K562 (cell line): ENCODE results near the gene DIAPH1. TPM values are rescaled to one million over a fixed set of nuclear protein-coding genes. Genes with fewer than 3 reads are reported as not detected.

ENCODE experiments used
- ATAC-seq: fragments of 200-7000 bp; cut with Tn5 transposase; 3 replicates; pipeline ENCODE4 v1.9.1; 2020; ENCODE audit warnings: moderate library complexity
- BruUV-seq: library from RNA; stranded (reverse); fragments of 400-500 nt; replicated peaks from 2 replicates; lab custom pipeline; 2021; lab: Mats Ljungman, UMichigan
- CTCF ChIA-PET: fragments of 300-600 bp; formaldehyde crosslinking; extraction: SDS; loops from one replicate; lab custom pipeline; 2021; ENCODE audit warnings: low intra/inter-chr PET ratio; lab: Yijun Ruan, JAX
- POLR2A ChIA-PET: fragments of 300-600, 350-650 bp; sonication (Branson Sonifier 250); formaldehyde crosslinking; extraction: SDS; loops from one replicate; lab custom pipeline; 2021; ENCODE audit warnings: antibody characterized with exemption, inconsistent platforms; lab: Yijun Ruan, JAX
- DNase-seq, 4 experiments: peaks; one replicate each; pipeline versions ENCODE4 v3.0.0 to v3.0.0-alpha.2; 2011 to 2018; ENCODE audit warnings: low spot score in 3 of 4, mixed read lengths in 3 of 4; ENCODE audit errors: extremely low read depth in 1 of 4
- FAIRE-seq: peaks from 2 replicates; lab custom pipeline; 2011; peaks lifted over from hg19 to GRCh38; lab: Jason Lieb, UNC
- H2AFZ ChIP-seq: 2 replicates; pipeline ENCODE4 v1.6.0; 2011; ENCODE audit warnings: low read depth, low read length, control low read depth, inconsistent platforms
- H3K27ac ChIP-seq: fragments of 200-600 bp; 3 replicates; pipeline ENCODE4 v1.8.0; 2011; ENCODE audit warnings: low read depth, mild to moderate bottlenecking, control low read depth, inconsistent platforms, low read length, moderate library complexity, mixed read lengths; ENCODE audit errors: extremely low read depth
- H3K27me3 ChIP-seq, 2 experiments: fragments of 300-600 bp in 1 of 2; 2 replicates in 1 of 2; 3 replicates in 1 of 2; pipeline versions ENCODE4 v1.6.0 to v1.8.0; 2011; ENCODE audit warnings: inconsistent platforms in 2 of 2, low read length in 2 of 2, mild to moderate bottlenecking in 1 of 2, mixed read lengths in 1 of 2, moderate library complexity in 1 of 2; ENCODE audit not compliant: control insufficient read depth in 2 of 2, insufficient read depth in 2 of 2
- H3K36me3 ChIP-seq: fragments of 300-600 bp; 3 replicates; pipeline ENCODE4 v1.8.0; 2011; ENCODE audit warnings: mild to moderate bottlenecking, low read length, inconsistent platforms; ENCODE audit not compliant: control insufficient read depth, insufficient read depth
- H3K4me1 ChIP-seq, 2 experiments: fragments of 200-600 bp in 1 of 2; replicated peaks in 1 of 2; 2 replicates in 1 of 2; 3 replicates in 1 of 2; pipeline versions ENCODE4 v1.5.1 to v1.8.0; 2011; ENCODE audit warnings: inconsistent platforms in 2 of 2, low read length in 2 of 2, mild to moderate bottlenecking in 1 of 2, mixed read lengths in 1 of 2, moderate library complexity in 1 of 2; ENCODE audit not compliant: control insufficient read depth in 2 of 2, insufficient read depth in 2 of 2
- H3K4me2 ChIP-seq: 2 replicates; pipeline ENCODE4 v1.6.1; 2011; ENCODE audit warnings: low read length, control low read depth, inconsistent platforms, mixed read lengths; ENCODE audit not compliant: insufficient read depth
- H3K4me3 ChIP-seq: fragments of 200-600 bp; sonication (generic), shearing (Covaris generic); 2 replicates; pipeline ENCODE4 v1.5.1; 2016; ENCODE audit warnings: control low read depth, inconsistent platforms
- H3K79me2 ChIP-seq: fragments of 200-600 bp; 3 replicates; pipeline ENCODE4 v1.8.0; 2011; ENCODE audit warnings: low read length, inconsistent platforms; ENCODE audit not compliant: control insufficient read depth, insufficient read depth
- H3K9ac ChIP-seq, 2 experiments: 2 replicates each; pipeline versions ENCODE4 v1.6.0 to v1.6.1; 2011; ENCODE audit warnings: low read depth in 2 of 2, low read length in 2 of 2, control low read depth in 1 of 2, inconsistent platforms in 1 of 2, mild to moderate bottlenecking in 1 of 2, mixed read lengths in 1 of 2; ENCODE audit not compliant: insufficient read depth in 1 of 2
- H3K9me1 ChIP-seq: one replicate; pipeline ENCODE4 v1.6.0; 2011; ENCODE audit warnings: inconsistent platforms, mild to moderate bottlenecking, low read length, moderate library complexity; ENCODE audit not compliant: control insufficient read depth, insufficient read depth
- H3K9me3 ChIP-seq: replicated peaks from 2 replicates; pipeline ENCODE4 v1.5.1; 2011; ENCODE audit warnings: low read depth, low read length, inconsistent platforms; ENCODE audit not compliant: control insufficient read depth, insufficient read depth
- H4K20me1 ChIP-seq: replicated peaks from 2 replicates; pipeline ENCODE4 v1.6.1; 2011; ENCODE audit warnings: low read length, inconsistent platforms, mixed read lengths; ENCODE audit not compliant: control insufficient read depth, insufficient read depth
- FOXM1 ChIP-seq, 2 experiments: fragments of 450-650 bp in 1 of 2; sonication (generic) in 1 of 2; formaldehyde crosslinking in 1 of 2; IDR thresholded peaks; 2 replicates each; pipeline versions ENCODE4 v1.6.1 to v1.9.0; 2017 to 2022; ENCODE audit warnings: low read depth in 2 of 2, mild to moderate bottlenecking in 2 of 2, missing genetic modification reagents in 1 of 2, moderate library complexity in 1 of 2
- LARP7 ChIP-seq: fragments of 450-650 bp; IDR thresholded peaks from 2 replicates; pipeline ENCODE4 v1.6.1; 2016
- NFIX ChIP-seq: fragments of 250-450 bp; sonication (Bioruptor Pico); IDR thresholded peaks from 2 replicates; pipeline ENCODE4 v1.4.0; 2020; ENCODE audit warnings: low read depth, mild to moderate bottlenecking, moderate library complexity
- NRF1 ChIP-seq, 2 experiments: fragments of 450-650 bp; IDR thresholded peaks in 1 of 2; conservative IDR thresholded peaks in 1 of 2; 2 replicates each; pipeline ENCODE4 v1.6.1; 2014; ENCODE audit warnings: mild to moderate bottlenecking in 2 of 2
- RBM25 ChIP-seq: fragments of 200-400 bp; formaldehyde crosslinking; IDR thresholded peaks from 2 replicates; pipeline ENCODE4 v1.6.1; 2018; ENCODE audit warnings: low read length, low read depth, moderate library complexity; ENCODE audit not compliant: severe bottlenecking
- SMAD3 ChIP-seq: fragments of 450-650 bp; formaldehyde crosslinking; conservative IDR thresholded peaks from 2 replicates; pipeline ENCODE4 v1.4.0; 2020; ENCODE audit warnings: mild to moderate bottlenecking
- TEAD4 ChIP-seq, 2 experiments: sonication (generic) in 1 of 2; formaldehyde crosslinking in 1 of 2; IDR thresholded peaks; 2 replicates each; pipeline versions ENCODE4 v1.6.1 to v1.8.0; 2012 to 2022; ENCODE audit warnings: borderline replicate concordance in 1 of 2, inconsistent platforms in 1 of 2, low read length in 1 of 2, mild to moderate bottlenecking in 1 of 2, missing genetic modification reagents in 1 of 2
- ZNF143 ChIP-seq: sonication (generic); formaldehyde crosslinking; IDR thresholded peaks from 2 replicates; pipeline ENCODE4 v1.9.0; 2022; ENCODE audit warnings: mild to moderate bottlenecking, missing genetic modification reagents
- ZNF232 ChIP-seq: sonication (generic); formaldehyde crosslinking; IDR thresholded peaks from 2 replicates; pipeline ENCODE4 v1.8.0; 2022; ENCODE audit warnings: mild to moderate bottlenecking, missing genetic modification reagents
- WGBS: fragments of 100-300 bp; shearing (Covaris generic); methylation state at CpG from one replicate; pipeline ENCODE4 v1.1.6; 2016; ENCODE audit warnings: low coverage, mixed read lengths; ENCODE audit not compliant: insufficient coverage; ENCODE audit errors: missing lambda C conversion rate; 5-methylcytosine and 5-hydroxymethylcytosine counted together
- in situ Hi-C: fragments of 300-500 bp; cut with MboI; formaldehyde crosslinking; loops from 4 replicates; pipeline ENCODE4 v1.15.0; 2018; ENCODE audit warnings: inconsistent platforms, mixed read lengths
- intact Hi-C: fragments of 100-400 bp; cut with micrococcal nuclease; formaldehyde crosslinking; loops from 2 replicates; pipeline ENCODE4 v1.14.2; 2022
- polyA plus RNA-seq, 8 experiments: library from polyadenylated mRNA; depleted of rRNA in 4 of 8; stranded (reverse) in 5 of 8; unstranded in 3 of 8; fragments of >200 nt; fragmentation: Nextera tagmentation in 2 of 8; fragmentation: Illumina TruSeq in 1 of 8; extraction: Ambion mirVana in 2 of 8; extraction: Trizol in 1 of 8; gene quantifications; 2 replicates each; pipeline versions ENCODE4 v1.2.1 to v1.2.3, GENCODE V29; 2011 to 2014; ENCODE audit warnings: inconsistent platforms in 1 of 8, missing spikeins in 1 of 8
- total RNA-seq, 7 experiments: library from RNA; depleted of rRNA in 6 of 7; stranded (reverse); fragments of >200 nt in 6 of 7; fragmentation: Illumina TruSeq in 2 of 7; extraction: Trizol in 2 of 7; gene quantifications; 2 replicates each; pipeline versions ENCODE4 v1.2.1 to v1.2.3, GENCODE V29; 2011 to 2021; ENCODE audit warnings: low replicate concordance in 1 of 7
- TF ChIP-seq, protein P1 (sequence below): fragments of 250-450 bp; sonication (Bioruptor Pico); IDR thresholded peaks from 2 replicates; pipeline ENCODE4 v1.5.0; 2021; ENCODE audit warnings: mild to moderate bottlenecking, borderline replicate concordance
- TF ChIP-seq, protein P2 (sequence below): fragments of 250-450 bp; sonication (Bioruptor Pico); IDR thresholded peaks from 2 replicates; pipeline ENCODE4 v1.8.0; 2021; ENCODE audit warnings: borderline replicate concordance, mild to moderate bottlenecking, moderate library complexity; ENCODE audit not compliant: poor library complexity, severe bottlenecking
- TF ChIP-seq, protein P3 (sequence below): sonication (generic); formaldehyde crosslinking; IDR thresholded peaks from 2 replicates; pipeline ENCODE4 v1.8.0; 2022; ENCODE audit warnings: mild to moderate bottlenecking, missing genetic modification reagents

DIAPH1 gene
- total and polyA plus RNA-seq, 9 of the 15 experiments (the other 6 are each of a cell fraction or from before 2014, with no cell fraction given), result 60.8 to 328 (median 97.8) TPM

DNA sequence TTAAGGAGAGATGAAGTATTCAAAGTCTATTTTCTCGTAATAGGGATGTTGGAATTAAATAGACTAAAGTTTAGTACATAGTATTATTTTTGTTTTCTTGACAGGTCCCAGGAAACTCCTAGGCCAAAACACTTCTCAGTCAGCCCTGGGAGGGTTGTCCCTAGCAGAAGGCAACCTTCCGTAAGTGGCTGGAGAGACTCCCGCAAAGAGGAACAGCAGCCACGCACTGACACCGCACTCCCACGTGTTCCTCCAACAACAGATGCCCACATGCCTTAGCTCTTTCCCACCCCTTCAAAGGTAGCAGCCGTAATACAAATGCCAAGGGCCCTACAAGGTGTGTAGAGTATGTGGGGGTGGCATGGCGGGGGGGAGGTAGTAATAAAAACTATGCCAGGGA, 101.5 kb downstream of the DIAPH1 start:
- ChIA-PET POLR2A (interaction anchor here (0.6 to 0.7 kb wide), 2 partner anchors 87 to 341 kb away, joined by 4 read pairs; partner anchors contain the start of gene PCDHGA12), CTCF (no interaction called here)
- no peak overlapping the region for H3K27ac ChIP-seq

More for the DNA sequence above, 101.5 kb downstream of the DIAPH1 start:
- FAIRE-seq, result no peak
- Histone ChIP-seq H2AFZ (no peak overlapping the region), H3K4me1 (peaks cover 7 to 11% of the 10 kb centered on the region in 2 experiments; a peak in 4 of 5 replicates), H3K4me3 (no peak overlapping the region), H4K20me1 (no peaks in the 10 kb centered on the region), H3K79me2 (no peaks in the 10 kb centered on the region), H3K9me3 (no peaks in the 10 kb centered on the region), H3K4me2 (no peak overlapping the region), H3K36me3 (peaks cover 92% of the 10 kb centered on the region), H3K9ac (no peak overlapping the region), H3K27me3 (no peaks in the 10 kb centered on the region), H3K9me1 (peaks cover 3% of the 10 kb centered on the region)
- no TSS peak for BruUV-seq
- intact Hi-C loops, result loop anchor here (10.0 kb wide), 1 partner anchor 283 kb away; no protein-coding TSS in a partner anchor
- 92% methylated on average over 8 of the region's 8 CpGs for WGBS
- in situ Hi-C loops, result no loop called here
- no peak for TF ChIP-seq ZNF143 (CRISPR knock-in tag)
- TF ChIP-seq NFIX (CRISPR knock-in tag), result no peak
- TF ChIP-seq SMAD3 (CRISPR knock-in tag), result no peak
- no peak for TF ChIP-seq LARP7
- no peak for TF ChIP-seq ZNF232
- TF ChIP-seq, protein P1, sequence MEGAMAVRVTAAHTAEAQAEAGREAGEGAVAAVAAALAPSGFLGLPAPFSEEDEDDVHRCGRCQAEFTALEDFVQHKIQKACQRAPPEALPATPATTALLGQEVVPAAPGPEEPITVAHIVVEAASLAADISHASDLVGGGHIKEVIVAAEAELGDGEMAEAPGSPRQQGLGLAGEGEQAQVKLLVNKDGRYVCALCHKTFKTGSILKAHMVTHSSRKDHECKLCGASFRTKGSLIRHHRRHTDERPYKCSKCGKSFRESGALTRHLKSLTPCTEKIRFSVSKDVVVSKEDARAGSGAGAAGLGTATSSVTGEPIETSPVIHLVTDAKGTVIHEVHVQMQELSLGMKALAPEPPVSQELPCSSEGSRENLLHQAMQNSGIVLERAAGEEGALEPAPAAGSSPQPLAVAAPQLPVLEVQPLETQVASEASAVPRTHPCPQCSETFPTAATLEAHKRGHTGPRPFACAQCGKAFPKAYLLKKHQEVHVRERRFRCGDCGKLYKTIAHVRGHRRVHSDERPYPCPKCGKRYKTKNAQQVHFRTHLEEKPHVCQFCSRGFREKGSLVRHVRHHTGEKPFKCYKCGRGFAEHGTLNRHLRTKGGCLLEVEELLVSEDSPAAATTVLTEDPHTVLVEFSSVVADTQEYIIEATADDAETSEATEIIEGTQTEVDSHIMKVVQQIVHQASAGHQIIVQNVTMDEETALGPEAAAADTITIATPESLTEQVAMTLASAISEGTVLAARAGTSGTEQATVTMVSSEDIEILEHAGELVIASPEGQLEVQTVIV, result no peak
- no peak for TF ChIP-seq RBM25
- TF ChIP-seq TEAD4 (IDR thresholded peaks at IDR 0.05; ENCODE audit: low read length), result no peak
- TF ChIP-seq TEAD4 (CRISPR knock-in tag; IDR thresholded peaks at IDR 0.05; ENCODE audit: borderline replicate concordance), result no peak
- TF ChIP-seq, protein P2, sequence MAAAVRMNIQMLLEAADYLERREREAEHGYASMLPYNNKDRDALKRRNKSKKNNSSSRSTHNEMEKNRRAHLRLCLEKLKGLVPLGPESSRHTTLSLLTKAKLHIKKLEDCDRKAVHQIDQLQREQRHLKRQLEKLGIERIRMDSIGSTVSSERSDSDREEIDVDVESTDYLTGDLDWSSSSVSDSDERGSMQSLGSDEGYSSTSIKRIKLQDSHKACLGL, result no peak
- TF ChIP-seq, protein P3, sequence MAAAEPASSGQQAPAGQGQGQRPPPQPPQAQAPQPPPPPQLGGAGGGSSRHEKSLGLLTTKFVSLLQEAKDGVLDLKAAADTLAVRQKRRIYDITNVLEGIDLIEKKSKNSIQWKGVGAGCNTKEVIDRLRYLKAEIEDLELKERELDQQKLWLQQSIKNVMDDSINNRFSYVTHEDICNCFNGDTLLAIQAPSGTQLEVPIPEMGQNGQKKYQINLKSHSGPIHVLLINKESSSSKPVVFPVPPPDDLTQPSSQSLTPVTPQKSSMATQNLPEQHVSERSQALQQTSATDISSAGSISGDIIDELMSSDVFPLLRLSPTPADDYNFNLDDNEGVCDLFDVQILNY (CRISPR knock-in tag), result no peak
- no peak for TF ChIP-seq FOXM1 (IDR thresholded peaks at IDR 0.05; ENCODE audit: low read depth)
- TF ChIP-seq FOXM1 (CRISPR knock-in tag; IDR thresholded peaks at IDR 0.05; ENCODE audit: low read depth), result no peak
- TF ChIP-seq NRF1 (conservative IDR thresholded peaks at IDR 0.05 in 1 of 2, IDR thresholded peaks at IDR 0.05 in 1 of 2), result no peak
- ATAC-seq, result no peak
- DNase-seq, result no peak
